GM18867 (cell line): ENCODE measurements around the gene C11orf42.
"Not testable (repeated sequence)": the region's sequence is repeated elsewhere in the genome, so short reads cannot be mapped to it uniquely, and the experiment has no call there.

Source experiments
- ATAC-seq: cut with Tn5 transposase; IDR thresholded peaks from one replicate; pipeline ENCODE4 v1.9.1; 2021; ENCODE audit warnings: mild to moderate bottlenecking, moderate library complexity; ENCODE audit not compliant: unreplicated experiment

Gene C11orf42

GRCh38 chr11:6219359-6219758 lies 14.0 kb downstream of the C11orf42 start:
- ATAC-seq: no peak

GRCh38 chr11:6223854-6224253 lies 18.5 kb downstream of the C11orf42 start:
- ATAC-seq: no peak

GRCh38 chr11:6224421-6224820 lies 19.1 kb downstream of the C11orf42 start:
- no peak for ATAC-seq

GRCh38 chr11:6225024-6225423 lies 19.7 kb downstream of the C11orf42 start:
- no peak for ATAC-seq

- no peak for ATAC-seq
These were observed 20.5 kb downstream of the C11orf42 start for GRCh38 chr11:6225896-6226295.

GRCh38 chr11:6228520-6228919 lies 23.2 kb downstream of the C11orf42 start:
- no peak for ATAC-seq

- no peak for ATAC-seq
These were observed 24.6 kb downstream of the C11orf42 start for GRCh38 chr11:6229911-6230310.

GRCh38 chr11:6232899-6233298 lies 27.5 kb downstream of the C11orf42 start:
- no peak for ATAC-seq

GRCh38 chr11:6233984-6234386 lies 28.6 kb downstream of the C11orf42 start:
- no peak for ATAC-seq

GRCh38 chr11:6234387-6235107 lies 29.2 kb downstream of the C11orf42 start, which contains the start of gene FHIP1B:
Gene FHIP1B (minus strand): TSS chr11:6234636. CDS start chr11:6224516, 10,120 bp downstream.
- ATAC-seq: peak; percentile 92

- no peak for ATAC-seq
These were observed 31.9 kb downstream of the C11orf42 start for GRCh38 chr11:6237266-6237665.

GRCh38 chr11:6237761-6238302 lies 32.5 kb downstream of the C11orf42 start:
- no peak for ATAC-seq

GRCh38 chr11:6238902-6239301 lies 33.5 kb downstream of the C11orf42 start, which contains the start of gene CNGA4:
Gene CNGA4 (plus strand): TSS chr11:6239089. CDS start chr11:6239207, 118 bp downstream.
- ATAC-seq: no peak

GRCh38 chr11:6240139-6240538 lies 34.8 kb downstream of the C11orf42 start:
- ATAC-seq: no peak

- no peak for ATAC-seq
These were observed 35.4 kb downstream of the C11orf42 start for GRCh38 chr11:6240781-6241180.

GRCh38 chr11:6241316-6241715 lies 36.0 kb downstream of the C11orf42 start:
- no peak for ATAC-seq

GRCh38 chr11:6245536-6245935 lies 40.2 kb downstream of the C11orf42 start:
- ATAC-seq: no peak

GRCh38 chr11:6248248-6248647 lies 42.9 kb downstream of the C11orf42 start:
- no peak for ATAC-seq

- not testable (repeated sequence) for ATAC-seq
These were observed 43.5 kb downstream of the C11orf42 start for GRCh38 chr11:6248897-6249296.

- no peak for ATAC-seq
These were observed 44.6 kb downstream of the C11orf42 start for GRCh38 chr11:6249770-6250555.

- ATAC-seq: peak; percentile 91
These were observed 45.9 kb downstream of the C11orf42 start for GRCh38 chr11:6251120-6251733.
